B cell (primary cell): Measurements from ENCODE around the gene MAP6.

Source experiments
- CTCF ChIP-seq: fragments of 200-600 bp; IDR thresholded peaks from one replicate; pipeline ENCODE4 v1.8.0; 2022; ENCODE audit warnings: antibody characterized with exemption, mild to moderate bottlenecking
- EZH2 ChIP-seq: IDR thresholded peaks from 2 replicates; pipeline ENCODE4 v1.6.1; 2012; ENCODE audit warnings: borderline replicate concordance, low read depth, mild to moderate bottlenecking, moderate library complexity, low read length; ENCODE audit not compliant: insufficient read depth, poor library complexity, severe bottlenecking

GRCh38 chr11:75691804-75692203, 23.0 kb upstream of the MAP6 start:
- TF ChIP-seq EZH2 (no peak), CTCF (no peak)
